ENCODE results near the gene ZMAT5. TPM values are rescaled to one million over a fixed set of nuclear protein-coding genes. Genes with fewer than 3 reads are reported as not detected.
"Not testable (repeated sequence)": the region's sequence is repeated elsewhere in the genome, so short reads cannot be mapped to it uniquely, and the experiment has no call there.

ZMAT5 gene
- total and polyA plus RNA-seq, 10 of the 15 experiments (the other 5 are each of a cell fraction or from before 2014, with no cell fraction given) = 2.3 to 43.0 (median 21.9) TPM

DNA sequence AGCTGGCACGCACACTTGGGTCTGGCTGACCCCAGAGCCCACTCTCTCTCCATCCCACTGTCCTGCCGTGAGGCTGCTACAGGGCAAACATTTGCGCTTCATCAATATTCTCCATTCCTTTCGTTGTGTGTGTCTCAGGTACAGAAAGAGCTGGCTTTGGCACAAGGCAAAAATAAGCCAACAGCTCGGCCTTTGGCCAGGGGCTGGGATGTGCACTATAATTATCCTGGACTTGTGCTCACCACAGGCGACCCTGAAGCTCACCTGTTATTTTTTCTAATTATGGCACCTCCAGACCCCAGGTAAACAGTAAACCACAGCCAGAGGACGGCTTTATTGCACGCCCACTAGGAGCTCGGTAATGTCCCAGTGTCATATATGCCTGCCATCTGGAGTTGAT, 10.9 kb downstream of the ZMAT5 start (continued):
- no peak for TF ChIP-seq RFX5 (IDR thresholded peaks at IDR 0.05; ENCODE audit: low read depth, low read length)
- TF ChIP-seq CEBPB (IDR thresholded peaks at IDR 0.05; ENCODE audit: borderline replicate concordance in 1 of 2, low read depth in 2 of 2, low read length in 2 of 2) = no peak
- no peak for TF ChIP-seq EP300 (IDR thresholded peaks at IDR 0.05; ENCODE audit: borderline replicate concordance in 1 of 2, control insufficient read depth in 1 of 2, low read depth in 2 of 2, low read length in 2 of 2)
- TF ChIP-seq, protein P1, sequence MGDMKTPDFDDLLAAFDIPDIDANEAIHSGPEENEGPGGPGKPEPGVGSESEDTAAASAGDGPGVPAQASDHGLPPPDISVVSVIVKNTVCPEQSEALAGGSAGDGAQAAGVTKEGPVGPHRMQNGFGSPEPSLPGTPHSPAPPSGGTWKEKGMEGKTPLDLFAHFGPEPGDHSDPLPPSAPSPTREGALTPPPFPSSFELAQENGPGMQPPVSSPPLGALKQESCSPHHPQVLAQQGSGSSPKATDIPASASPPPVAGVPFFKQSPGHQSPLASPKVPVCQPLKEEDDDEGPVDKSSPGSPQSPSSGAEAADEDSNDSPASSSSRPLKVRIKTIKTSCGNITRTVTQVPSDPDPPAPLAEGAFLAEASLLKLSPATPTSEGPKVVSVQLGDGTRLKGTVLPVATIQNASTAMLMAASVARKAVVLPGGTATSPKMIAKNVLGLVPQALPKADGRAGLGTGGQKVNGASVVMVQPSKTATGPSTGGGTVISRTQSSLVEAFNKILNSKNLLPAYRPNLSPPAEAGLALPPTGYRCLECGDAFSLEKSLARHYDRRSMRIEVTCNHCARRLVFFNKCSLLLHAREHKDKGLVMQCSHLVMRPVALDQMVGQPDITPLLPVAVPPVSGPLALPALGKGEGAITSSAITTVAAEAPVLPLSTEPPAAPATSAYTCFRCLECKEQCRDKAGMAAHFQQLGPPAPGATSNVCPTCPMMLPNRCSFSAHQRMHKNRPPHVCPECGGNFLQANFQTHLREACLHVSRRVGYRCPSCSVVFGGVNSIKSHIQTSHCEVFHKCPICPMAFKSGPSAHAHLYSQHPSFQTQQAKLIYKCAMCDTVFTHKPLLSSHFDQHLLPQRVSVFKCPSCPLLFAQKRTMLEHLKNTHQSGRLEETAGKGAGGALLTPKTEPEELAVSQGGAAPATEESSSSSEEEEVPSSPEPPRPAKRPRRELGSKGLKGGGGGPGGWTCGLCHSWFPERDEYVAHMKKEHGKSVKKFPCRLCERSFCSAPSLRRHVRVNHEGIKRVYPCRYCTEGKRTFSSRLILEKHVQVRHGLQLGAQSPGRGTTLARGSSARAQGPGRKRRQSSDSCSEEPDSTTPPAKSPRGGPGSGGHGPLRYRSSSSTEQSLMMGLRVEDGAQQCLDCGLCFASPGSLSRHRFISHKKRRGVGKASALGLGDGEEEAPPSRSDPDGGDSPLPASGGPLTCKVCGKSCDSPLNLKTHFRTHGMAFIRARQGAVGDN (IDR thresholded peaks at IDR 0.05) = no peak
- no peak for TF ChIP-seq MXI1 (IDR thresholded peaks at IDR 0.05; ENCODE audit: low read depth, low read length)

DNA sequence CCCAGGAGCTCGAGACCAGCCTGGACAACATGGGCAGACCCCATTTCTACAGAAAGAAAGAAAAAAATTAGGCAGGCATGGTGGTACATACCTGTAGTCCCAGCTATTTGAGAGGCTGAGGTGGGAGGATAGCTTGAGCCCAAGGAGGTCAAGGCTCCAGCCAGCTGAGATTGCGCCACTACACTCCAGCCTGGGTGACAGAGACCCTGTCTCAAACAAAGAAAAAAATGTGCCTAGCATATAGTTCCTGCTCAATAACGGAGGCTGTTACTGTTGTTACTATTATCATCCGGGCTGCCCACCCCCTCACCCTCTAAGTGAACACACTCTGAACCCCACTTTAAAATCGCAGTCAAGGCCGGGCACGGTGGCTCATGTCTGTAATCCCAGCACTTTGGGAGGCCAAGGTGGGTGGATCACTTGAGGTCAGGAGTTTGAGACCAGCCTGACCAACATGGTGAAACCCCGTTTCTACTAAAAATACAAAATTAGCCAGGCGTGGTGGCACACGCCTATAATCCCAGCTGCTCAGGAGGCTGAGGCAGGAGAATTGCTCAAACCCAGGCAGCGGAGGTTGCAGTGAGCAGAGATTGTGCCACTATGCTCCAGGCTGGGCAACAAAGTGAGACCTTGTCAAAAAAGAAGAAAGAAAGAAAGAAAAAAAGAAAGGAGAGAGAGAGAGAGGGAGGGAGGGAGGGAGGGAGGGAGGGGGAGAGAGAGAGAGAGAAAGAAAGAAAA, 12.0 kb downstream of the ZMAT5 start:
- RAD21 ChIA-PET (ENCODE audit: unreplicated experiment) = interaction anchor here (1.1 to 1.3 kb wide), 2 partner anchors 249 to 880 kb away, joined by 3 read pairs; no protein-coding TSS in a partner anchor
- H3K36me3 ChIP-seq (ENCODE audit: control insufficient read depth in 2 of 2, insufficient read depth in 2 of 2, low read length in 1 of 2); ATAC-seq; H3K4me2 ChIP-seq (ENCODE audit: control insufficient read depth, insufficient read depth); H3K27me3 ChIP-seq (replicated peaks in 1 of 2; ENCODE audit: control insufficient read depth in 2 of 2, insufficient read depth in 2 of 2, low read length in 1 of 2); BruUV-seq (replicated peaks); H3K4me1 ChIP-seq (ENCODE audit: control insufficient read depth, insufficient read depth, low read length); H4K20me1 ChIP-seq (ENCODE audit: control insufficient read depth, insufficient read depth); H3K9ac ChIP-seq (ENCODE audit: control insufficient read depth, insufficient read depth, low read length); SMC1A ChIA-PET (ENCODE audit: uncharacterized antibody, unreplicated experiment); H3K4me3 ChIP-seq; in situ Hi-C loops (cut with MboI); FAIRE-seq; H3K27ac ChIP-seq (ENCODE audit: control insufficient read depth, insufficient read depth); H3K79me2 ChIP-seq (ENCODE audit: control insufficient read depth, insufficient read depth, low read length); H2AFZ ChIP-seq (ENCODE audit: control insufficient read depth, low read depth, low read length); intact Hi-C loops (cut with micrococcal nuclease; ENCODE audit: unreplicated experiment); H3K9me3 ChIP-seq (replicated peaks; ENCODE audit: control insufficient read depth, insufficient read depth, low read length); DNase-seq (ENCODE audit: low read depth, low spot score): not testable (repeated sequence)
- CTCF ChIA-PET = interaction anchor here (1.1 to 1.4 kb wide), 2 partner anchors 129 to 251 kb away, joined by 3 read pairs; no protein-coding TSS in a partner anchor
- POLR2A ChIA-PET = interaction anchor here (1.2 to 1.6 kb wide), 2 partner anchors 12 to 18 kb away, joined by 4 read pairs; partner anchors contain the start of gene ZMAT5
- WGBS (ENCODE audit: insufficient coverage, insufficient replicate concordance, low lambda C conversion rate, missing lambda C conversion rate) = 61% methylated on average over 11 of the region's 11 CpGs

Measured in GM12878 (cell line).